Type B pancreatic cell (in vitro differentiated cells): ENCODE results near the gene PITPNC1. TPM values are rescaled to one million over a fixed set of nuclear protein-coding genes. Genes with fewer than 3 reads are reported as not detected.

ENCODE experiments used
- DNase-seq: peaks from one replicate; pipeline ENCODE4 v3.0.0; 2021; ENCODE audit warnings: mixed read lengths; ENCODE audit not compliant: unreplicated experiment; ENCODE audit errors: extremely low spot score
- H3K27ac Mint-ChIP-seq: 2 replicates; pipeline ENCODE4 v1.8.0; 2021; ENCODE audit warnings: mild to moderate bottlenecking, mixed read lengths
- H3K27me3 Mint-ChIP-seq: 2 replicates; pipeline ENCODE4 v1.8.0; 2021; ENCODE audit warnings: mixed read lengths
- H3K36me3 Mint-ChIP-seq: 2 replicates; pipeline ENCODE4 v1.8.0; 2021; ENCODE audit warnings: mixed read lengths
- H3K4me1 Mint-ChIP-seq: one replicate; pipeline ENCODE4 v1.8.0; 2021; ENCODE audit warnings: mixed read lengths; ENCODE audit not compliant: unreplicated experiment
- H3K4me3 Mint-ChIP-seq: 2 replicates; pipeline ENCODE4 v1.8.0; 2021; ENCODE audit warnings: mild to moderate bottlenecking, mixed read lengths
- H3K9me3 Mint-ChIP-seq: 2 replicates; pipeline ENCODE4 v1.8.0; 2021; ENCODE audit warnings: mixed read lengths
- CTCF ChIP-seq: fragments of 200-600 bp; sonication (generic); conservative IDR thresholded peaks from 2 replicates; pipeline ENCODE4 v1.5.0; 2021; ENCODE audit warnings: antibody characterized with exemption, mild to moderate bottlenecking
- total RNA-seq: library from RNA; stranded (reverse); gene quantifications from 2 replicates; pipeline ENCODE4 v1.2.1, GENCODE V29; 2021; ENCODE audit warnings: low replicate concordance

Gene PITPNC1
- total RNA-seq, 1 donor from 2014 or later, result 18.7 TPM

- peaks cover 12% of the 10 kb centered on the region for H3K36me3 Mint-ChIP-seq
- peaks cover 43% of the 10 kb centered on the region for H3K4me1 Mint-ChIP-seq
- no peak overlapping the region for H3K4me3 Mint-ChIP-seq
- TF ChIP-seq CTCF, result no peak
- no peak for DNase-seq
- H3K27ac Mint-ChIP-seq, result no peak overlapping the region
- H3K9me3 Mint-ChIP-seq, result peaks cover 15% of the 10 kb centered on the region
- no peaks in the 10 kb centered on the region for H3K27me3 Mint-ChIP-seq
Measured at GRCh38 chr17:67519801-67520251, 142.7 kb downstream of the PITPNC1 start.

GRCh38 chr17:67520252-67520906 is 143.3 kb downstream of the PITPNC1 start:
- Mint-ChIP-seq H3K9me3 (peaks cover 15% of the 10 kb centered on the region), H3K27ac (no peak overlapping the region), H3K4me1 (peaks cover 38% of the 10 kb centered on the region), H3K27me3 (no peaks in the 10 kb centered on the region), H3K36me3 (peaks cover 12% of the 10 kb centered on the region), H3K4me3 (peak overlapping the region; percentile 15)
- no peak for TF ChIP-seq CTCF
- DNase-seq, result no peak

GRCh38 chr17:67520916-67521774 is 144.1 kb downstream of the PITPNC1 start:
- Mint-ChIP-seq H3K27ac (no peak overlapping the region), H3K9me3 (peaks cover 15% of the 10 kb centered on the region), H3K27me3 (no peaks in the 10 kb centered on the region), H3K4me1 (peaks cover 33% of the 10 kb centered on the region), H3K4me3 (no peak overlapping the region), H3K36me3 (peaks cover 12% of the 10 kb centered on the region)
- no peak for DNase-seq
- no peak for TF ChIP-seq CTCF

- Mint-ChIP-seq H3K4me1 (peaks cover 34% of the 10 kb centered on the region), H3K27me3 (no peaks in the 10 kb centered on the region), H3K27ac (no peak overlapping the region), H3K4me3 (no peak overlapping the region), H3K9me3 (peaks cover 15% of the 10 kb centered on the region), H3K36me3 (peaks cover 12% of the 10 kb centered on the region)
- no peak for TF ChIP-seq CTCF
- DNase-seq, result no peak
Measured at GRCh38 chr17:67521775-67522069, 144.6 kb downstream of the PITPNC1 start.

GRCh38 chr17:67523101-67523500 is 146.0 kb downstream of the PITPNC1 start:
- TF ChIP-seq CTCF, result no peak
- Mint-ChIP-seq H3K4me1 (peaks cover 38% of the 10 kb centered on the region), H3K27me3 (no peaks in the 10 kb centered on the region), H3K36me3 (peaks cover 4% of the 10 kb centered on the region), H3K27ac (no peak overlapping the region), H3K4me3 (no peak overlapping the region), H3K9me3 (peaks cover 6% of the 10 kb centered on the region)
- DNase-seq, result no peak
